Midbrain (tissue), 1 donor: ENCODE data around the gene PPP5C.
A peak's percentile ranks its signal among the peaks of the same experiment; 100 is the strongest.
"Not testable (repeated sequence)": the region's sequence is repeated elsewhere in the genome, so short reads cannot be mapped to it uniquely, and the experiment has no call there.

Experiments
- DNase-seq: peaks from one replicate; lab custom pipeline; 2025; lab: John Stamatoyannopoulos, UW

Gene PPP5C

GRCh38 chr19:46407856-46408663 is 61.2 kb downstream of the PPP5C start:
- no peak for DNase-seq

GRCh38 chr19:46408664-46409039 is 61.8 kb downstream of the PPP5C start:
- DNase-seq, result peak; percentile 23

GRCh38 chr19:46409191-46409590 is 62.3 kb downstream of the PPP5C start:
- DNase-seq, result no peak

GRCh38 chr19:46410205-46411087 is 63.6 kb downstream of the PPP5C start:
- DNase-seq, result no peak

GRCh38 chr19:46411088-46411924 is 64.4 kb downstream of the PPP5C start:
- DNase-seq, result no peak

- no peak for DNase-seq
These were observed 65.2 kb downstream of the PPP5C start for GRCh38 chr19:46411925-46412649.

- DNase-seq, result no peak
These were observed 65.9 kb downstream of the PPP5C start for GRCh38 chr19:46412650-46413261.

GRCh38 chr19:46413262-46414031 is 66.6 kb downstream of the PPP5C start, which contains the start of gene CCDC8:
TSS of gene CCDC8 (minus strand) at chr19:46413564. CDS start at chr19:46412810, 754 bp downstream.
- peak; percentile 54 for DNase-seq

- DNase-seq, result not testable (repeated sequence)
These were observed 68.0 kb downstream of the PPP5C start for GRCh38 chr19:46414899-46415298.

- peak; percentile 81 for DNase-seq
These were observed 69.2 kb downstream of the PPP5C start for GRCh38 chr19:46415804-46416709.

- DNase-seq, result no peak
These were observed 73.2 kb downstream of the PPP5C start for GRCh38 chr19:46420056-46420455.

GRCh38 chr19:46422344-46422743 is 75.5 kb downstream of the PPP5C start:
- DNase-seq, result no peak

- no peak for DNase-seq
These were observed 76.3 kb downstream of the PPP5C start for GRCh38 chr19:46423188-46423587.

- DNase-seq, result no peak
These were observed 79.2 kb downstream of the PPP5C start for GRCh38 chr19:46426035-46426505.

GRCh38 chr19:46426506-46427162 is 79.7 kb downstream of the PPP5C start:
- DNase-seq, result peak; percentile 80

GRCh38 chr19:46427518-46428045 is 80.7 kb downstream of the PPP5C start:
- DNase-seq, result no peak

GRCh38 chr19:46428239-46429135 is 81.6 kb downstream of the PPP5C start, which contains the start of gene PNMA8C:
TSS of gene PNMA8C (minus strand) at chr19:46428936. CDS start at chr19:46428359, 577 bp downstream.
- DNase-seq, result peak; percentile 87
